ENCODE data around the gene C1orf198.
"Not testable (repeated sequence)": the region's sequence is repeated elsewhere in the genome, so short reads cannot be mapped to it uniquely, and the experiment has no call there.

C1orf198 gene

DNA sequence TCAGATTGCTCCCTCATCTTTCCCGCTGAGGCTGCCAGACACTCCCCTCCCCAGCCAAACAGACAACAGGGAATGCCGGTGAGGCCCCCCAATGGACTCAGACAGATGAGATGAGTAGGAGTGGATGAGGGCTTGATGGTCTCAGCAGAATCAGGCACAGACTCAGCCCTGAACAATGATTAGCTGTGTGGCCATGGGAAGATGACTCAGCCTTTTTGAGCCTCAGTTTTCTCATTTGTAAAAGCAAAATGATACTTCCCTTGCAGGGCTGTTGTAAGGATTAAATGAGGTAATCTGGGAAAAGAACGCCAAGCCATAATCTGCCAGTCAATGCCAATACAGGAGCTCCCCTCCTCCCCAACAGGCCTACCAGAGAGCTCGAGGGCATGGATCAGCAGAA, 12.4 kb downstream of the C1orf198 start:
- H3K9ac ChIP-seq (ENCODE audit: low read length), result no peak overlapping the region
- H3K4me3 ChIP-seq (ENCODE audit: low read length), result no peak overlapping the region
- no peak overlapping the region for H3K27ac ChIP-seq (ENCODE audit: low read depth, low read length)
- peaks cover 17% of the 10 kb centered on the region for H3K4me1 ChIP-seq (ENCODE audit: control insufficient read depth, insufficient read depth, low read length)
- peaks cover 4% of the 10 kb centered on the region for H3K36me3 ChIP-seq (ENCODE audit: control insufficient read depth, insufficient read depth, low read length)
- no peaks in the 10 kb centered on the region for H3K27me3 ChIP-seq (ENCODE audit: control insufficient read depth, insufficient read depth, low read length)

DNA sequence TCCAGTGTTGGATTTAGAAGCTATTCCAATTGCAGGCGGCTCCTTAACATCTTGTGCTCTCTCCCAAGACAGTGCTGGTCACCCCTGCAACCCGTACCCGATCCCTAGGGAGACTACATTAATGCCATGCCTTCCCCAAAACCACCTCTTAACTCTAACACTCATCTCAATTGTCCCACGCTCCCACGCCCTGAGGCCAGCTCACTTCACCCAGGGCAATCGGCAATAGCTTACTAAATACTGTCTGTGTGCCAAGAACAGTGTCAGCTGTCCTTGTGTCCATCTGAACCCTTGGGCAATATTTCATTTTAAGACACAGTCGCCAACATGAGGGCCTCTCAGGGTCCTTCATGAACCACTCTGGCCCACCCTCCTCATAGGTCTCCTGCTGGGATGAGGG, 13.9 kb downstream of the C1orf198 start:
- H3K27ac ChIP-seq (ENCODE audit: low read depth, low read length), result no peak overlapping the region
- no peaks in the 10 kb centered on the region for H3K27me3 ChIP-seq (ENCODE audit: control insufficient read depth, insufficient read depth, low read length)
- H3K36me3 ChIP-seq (ENCODE audit: control insufficient read depth, insufficient read depth, low read length), result peaks cover 4% of the 10 kb centered on the region
- peaks cover 20% of the 10 kb centered on the region for H3K4me1 ChIP-seq (ENCODE audit: control insufficient read depth, insufficient read depth, low read length)
- H3K9ac ChIP-seq (ENCODE audit: low read length), result no peak overlapping the region
- H3K4me3 ChIP-seq (ENCODE audit: low read length), result no peak overlapping the region

- H3K4me1 ChIP-seq (ENCODE audit: control insufficient read depth, insufficient read depth, low read length), result peaks cover 20% of the 10 kb centered on the region
- H3K27ac ChIP-seq (ENCODE audit: low read depth, low read length), result no peak overlapping the region
- no peaks in the 10 kb centered on the region for H3K27me3 ChIP-seq (ENCODE audit: control insufficient read depth, insufficient read depth, low read length)
Measured at GRCh38 chr1:230853731-230854130, 14.6 kb downstream of the C1orf198 start.

GRCh38 chr1:230852959-230853358, 15.4 kb downstream of the C1orf198 start:
- peaks cover 4% of the 10 kb centered on the region for H3K36me3 ChIP-seq (ENCODE audit: control insufficient read depth, insufficient read depth, low read length)
- H3K4me1 ChIP-seq (ENCODE audit: control insufficient read depth, insufficient read depth, low read length), result peaks cover 17% of the 10 kb centered on the region
- no peak overlapping the region for H3K9ac ChIP-seq (ENCODE audit: low read length)
- H3K4me3 ChIP-seq (ENCODE audit: low read length), result no peak overlapping the region
- H3K27ac ChIP-seq (ENCODE audit: low read depth, low read length), result no peak overlapping the region
- no peaks in the 10 kb centered on the region for H3K27me3 ChIP-seq (ENCODE audit: control insufficient read depth, insufficient read depth, low read length)

More at GRCh38 chr1:230853731-230854130, 14.6 kb downstream of the C1orf198 start:
- peaks cover 4% of the 10 kb centered on the region for H3K36me3 ChIP-seq (ENCODE audit: control insufficient read depth, insufficient read depth, low read length)
- H3K9ac ChIP-seq (ENCODE audit: low read length), result no peak overlapping the region
- no peak overlapping the region for H3K4me3 ChIP-seq (ENCODE audit: low read length)

DNA sequence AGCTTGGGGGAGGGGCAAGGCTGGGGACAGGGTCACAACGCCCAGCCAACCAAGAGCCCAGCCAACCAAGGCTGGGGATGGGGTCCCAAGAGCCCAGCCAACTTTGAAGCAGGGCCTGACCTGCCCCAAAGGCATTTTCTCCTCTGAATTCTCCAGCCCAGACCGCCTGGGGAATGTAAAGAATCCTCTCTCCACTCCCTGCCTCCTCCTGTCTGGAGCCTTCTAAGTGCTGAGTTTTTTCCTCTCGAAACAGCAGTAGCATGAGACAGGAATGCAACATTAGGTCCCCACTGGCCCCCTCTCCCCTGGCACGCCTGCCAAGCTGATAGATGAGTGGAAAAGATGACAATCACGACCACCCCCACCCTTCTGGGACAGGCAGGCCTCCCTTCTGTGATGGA, 17.0 kb downstream of the C1orf198 start:
- Histone ChIP-seq H3K4me1 (ENCODE audit: control insufficient read depth, insufficient read depth, low read length) (peaks cover 5% of the 10 kb centered on the region), H3K36me3 (ENCODE audit: control insufficient read depth, insufficient read depth, low read length) (peaks cover 4% of the 10 kb centered on the region), H3K27me3 (ENCODE audit: control insufficient read depth, insufficient read depth, low read length) (no peaks in the 10 kb centered on the region), H3K9ac (ENCODE audit: low read length) (no peak overlapping the region), H3K4me3 (ENCODE audit: low read length) (no peak overlapping the region), H3K27ac (ENCODE audit: low read depth, low read length) (no peak overlapping the region)

- Histone ChIP-seq H3K4me1 (ENCODE audit: control insufficient read depth, insufficient read depth, low read length) (peaks cover 5% of the 10 kb centered on the region), H3K36me3 (ENCODE audit: control insufficient read depth, insufficient read depth, low read length) (peaks cover 4% of the 10 kb centered on the region), H3K27me3 (ENCODE audit: control insufficient read depth, insufficient read depth, low read length) (no peaks in the 10 kb centered on the region), H3K4me3 (ENCODE audit: low read length) (no peak overlapping the region), H3K9ac (ENCODE audit: low read length) (no peak overlapping the region), H3K27ac (ENCODE audit: low read depth, low read length) (no peak overlapping the region)
Measured at GRCh38 chr1:230850547-230850946, 17.8 kb downstream of the C1orf198 start.

DNA sequence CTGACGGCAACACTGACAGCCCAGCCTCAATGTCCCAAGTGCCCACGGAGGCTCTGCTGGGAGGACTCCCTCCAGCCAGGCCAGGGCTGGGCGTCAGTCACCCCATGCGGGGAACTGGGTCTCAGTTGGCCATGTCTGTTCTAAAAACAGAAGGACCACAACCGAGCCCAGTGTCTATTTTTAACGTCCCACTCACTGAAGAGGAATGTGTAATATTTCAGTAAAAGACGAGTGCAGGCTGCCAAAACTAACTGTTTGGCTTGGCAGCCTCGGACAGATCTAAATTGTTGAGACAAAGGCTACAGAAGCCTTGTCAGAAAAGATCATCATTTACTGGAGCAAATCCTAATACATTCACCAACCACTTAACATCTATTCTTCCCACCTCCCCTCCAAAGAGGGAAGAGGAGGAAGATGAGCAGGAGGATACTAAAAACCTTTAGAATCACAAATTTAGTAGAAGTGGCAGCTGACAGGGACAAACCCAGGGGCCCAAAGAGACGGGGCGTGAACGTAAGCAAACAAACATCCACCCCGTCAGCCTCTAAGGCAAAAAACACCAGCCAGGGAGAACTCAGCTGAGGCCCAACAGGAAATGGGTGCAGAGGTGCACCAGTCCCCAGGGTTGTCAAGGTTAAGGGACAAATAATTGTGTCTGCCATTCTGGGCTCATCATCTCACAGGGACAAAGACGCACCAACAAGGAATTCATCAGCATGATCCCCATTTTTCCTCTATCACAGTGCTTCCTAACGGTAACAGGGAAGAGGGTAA, 18.7 kb downstream of the C1orf198 start:
- Histone ChIP-seq H3K4me3 (ENCODE audit: low read length) (no peak overlapping the region), H3K9ac (ENCODE audit: low read length) (no peak overlapping the region), H3K4me1 (ENCODE audit: control insufficient read depth, insufficient read depth, low read length) (peaks cover 5% of the 10 kb centered on the region), H3K27me3 (ENCODE audit: control insufficient read depth, insufficient read depth, low read length) (no peaks in the 10 kb centered on the region), H3K27ac (ENCODE audit: low read depth, low read length) (peak overlapping the region; percentile 56), H3K36me3 (ENCODE audit: control insufficient read depth, insufficient read depth, low read length) (peaks cover 4% of the 10 kb centered on the region)

DNA sequence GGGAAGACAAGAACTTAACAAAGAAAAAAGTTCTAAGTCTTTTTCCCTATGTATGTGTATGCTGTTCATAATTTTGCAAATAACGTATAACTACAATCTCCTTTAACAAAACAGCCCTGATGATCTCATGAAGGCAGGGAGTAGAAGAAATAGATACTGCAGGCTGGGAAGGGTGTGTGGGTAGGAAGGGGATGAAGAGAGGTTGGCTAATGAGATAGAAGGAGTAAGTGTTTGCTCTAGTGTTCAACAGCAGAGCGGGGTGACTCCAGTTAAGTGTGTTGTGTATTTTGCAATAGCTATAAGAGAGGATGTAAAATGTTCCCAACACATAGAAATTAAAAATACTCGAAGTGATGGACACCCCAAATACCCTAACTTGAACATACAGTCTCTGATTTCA, 20.1 kb downstream of the C1orf198 start:
- peaks cover 8% of the 10 kb centered on the region for H3K36me3 ChIP-seq (ENCODE audit: control insufficient read depth, insufficient read depth, low read length)
- no peak overlapping the region for H3K27ac ChIP-seq (ENCODE audit: low read depth, low read length)
- no peak overlapping the region for H3K4me3 ChIP-seq (ENCODE audit: low read length)
- H3K4me1 ChIP-seq (ENCODE audit: control insufficient read depth, insufficient read depth, low read length), result peaks cover 5% of the 10 kb centered on the region
- H3K9ac ChIP-seq (ENCODE audit: low read length), result no peak overlapping the region
- no peaks in the 10 kb centered on the region for H3K27me3 ChIP-seq (ENCODE audit: control insufficient read depth, insufficient read depth, low read length)

DNA sequence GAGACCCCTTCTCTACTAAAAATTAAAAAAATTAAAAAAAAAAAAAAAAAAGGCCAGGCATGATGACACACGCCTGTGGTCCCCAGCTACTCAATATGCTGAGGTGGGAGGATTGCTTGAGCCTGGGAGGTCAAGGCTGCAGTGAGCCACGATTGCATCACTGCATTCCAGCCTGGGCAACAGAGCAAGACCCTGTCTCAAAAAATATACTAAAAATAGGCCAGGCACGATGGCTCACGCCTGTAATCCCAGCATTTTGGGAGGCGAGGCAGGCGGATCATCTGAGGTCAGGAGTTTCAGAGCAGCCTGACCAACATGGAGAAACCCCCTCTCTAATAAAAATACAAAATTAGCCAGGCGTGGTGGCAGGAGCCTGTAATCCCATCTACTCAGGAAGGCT, 23.1 kb downstream of the C1orf198 start:
- peaks cover 10% of the 10 kb centered on the region for H3K36me3 ChIP-seq (ENCODE audit: control insufficient read depth, insufficient read depth, low read length)
- H3K27ac ChIP-seq (ENCODE audit: low read depth, low read length), result not testable (repeated sequence)

DNA sequence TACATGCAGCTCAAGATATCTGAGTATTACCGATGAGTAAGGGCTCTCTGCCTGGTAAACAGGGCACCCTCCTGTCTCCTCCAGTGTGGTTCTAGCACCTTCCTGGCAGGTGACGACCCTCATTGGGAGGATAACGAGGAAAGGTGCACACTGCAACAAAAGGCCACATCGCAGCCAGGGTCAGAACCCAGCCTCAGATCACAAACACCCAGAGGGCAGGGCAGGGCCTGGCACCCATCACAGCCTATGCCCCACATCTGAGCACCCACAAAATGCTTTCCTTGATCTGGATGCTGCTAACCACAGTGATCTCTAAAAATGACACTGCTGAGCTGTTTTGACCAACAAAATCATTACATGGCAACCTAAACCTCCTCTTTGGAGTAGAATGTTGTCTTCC, 23.8 kb downstream of the C1orf198 start:
- Histone ChIP-seq H3K9ac (ENCODE audit: low read length) (no peak overlapping the region), H3K4me3 (ENCODE audit: low read length) (no peak overlapping the region), H3K4me1 (ENCODE audit: control insufficient read depth, insufficient read depth, low read length) (no peaks in the 10 kb centered on the region), H3K27me3 (ENCODE audit: control insufficient read depth, insufficient read depth, low read length) (no peaks in the 10 kb centered on the region), H3K27ac (ENCODE audit: low read depth, low read length) (no peak overlapping the region), H3K36me3 (ENCODE audit: control insufficient read depth, insufficient read depth, low read length) (peaks cover 10% of the 10 kb centered on the region)

More for the DNA sequence above, 23.1 kb downstream of the C1orf198 start:
- not testable (repeated sequence) for H3K4me1 ChIP-seq (ENCODE audit: control insufficient read depth, insufficient read depth, low read length); H3K4me3 ChIP-seq (ENCODE audit: low read length); H3K27me3 ChIP-seq (ENCODE audit: control insufficient read depth, insufficient read depth, low read length); H3K9ac ChIP-seq (ENCODE audit: low read length)

DNA sequence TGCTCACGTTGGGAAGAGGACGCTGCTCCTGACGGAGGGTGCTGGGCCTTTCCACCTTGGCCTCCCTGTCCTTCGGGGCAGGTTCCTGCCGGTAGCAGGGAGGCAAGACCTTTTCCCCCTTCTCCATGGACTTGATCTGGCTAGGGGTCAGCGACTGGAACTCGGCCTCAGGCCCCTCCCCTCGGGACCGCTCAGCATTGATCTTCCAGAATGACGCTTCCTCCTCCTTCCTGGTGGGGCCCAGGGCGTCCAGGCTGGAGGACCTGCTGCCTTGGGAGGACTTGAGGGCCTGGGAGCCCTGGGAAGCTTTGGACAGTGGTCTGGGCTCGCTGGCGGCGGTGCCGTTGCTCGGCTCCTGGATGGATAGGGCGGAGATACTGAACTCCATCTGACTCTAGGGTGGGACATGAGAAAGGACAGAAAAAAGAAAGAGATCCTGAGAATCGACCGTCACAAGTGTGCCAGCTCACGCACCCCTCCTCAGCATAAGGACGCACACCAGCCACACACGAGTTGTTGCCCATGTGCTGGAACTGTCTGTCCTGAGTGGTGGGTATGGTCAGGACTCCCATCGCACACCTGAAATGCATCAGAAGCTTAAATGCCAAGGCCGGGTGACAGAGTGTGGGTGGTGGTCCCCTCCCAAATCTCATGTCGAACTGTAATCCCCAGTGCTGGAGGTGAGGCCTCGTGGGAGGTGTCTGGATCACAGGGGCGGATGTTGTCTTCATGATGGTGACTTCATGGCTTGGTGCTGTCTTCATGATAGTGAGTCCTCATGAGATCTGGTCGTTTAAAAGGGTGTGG, 24.6 kb downstream of the C1orf198 start:
- peaks cover 12% of the 10 kb centered on the region for H3K36me3 ChIP-seq (ENCODE audit: control insufficient read depth, insufficient read depth, low read length)
- no peaks in the 10 kb centered on the region for H3K27me3 ChIP-seq (ENCODE audit: control insufficient read depth, insufficient read depth, low read length)
- no peaks in the 10 kb centered on the region for H3K4me1 ChIP-seq (ENCODE audit: control insufficient read depth, insufficient read depth, low read length)
- H3K9ac ChIP-seq (ENCODE audit: low read length), result no peak overlapping the region
- no peak overlapping the region for H3K27ac ChIP-seq (ENCODE audit: low read depth, low read length)
- H3K4me3 ChIP-seq (ENCODE audit: low read length), result no peak overlapping the region

- Histone ChIP-seq H3K27ac (ENCODE audit: low read depth, low read length) (no peak overlapping the region), H3K4me1 (ENCODE audit: control insufficient read depth, insufficient read depth, low read length) (no peaks in the 10 kb centered on the region), H3K9ac (ENCODE audit: low read length) (no peak overlapping the region), H3K36me3 (ENCODE audit: control insufficient read depth, insufficient read depth, low read length) (peaks cover 18% of the 10 kb centered on the region), H3K4me3 (ENCODE audit: low read length) (no peak overlapping the region), H3K27me3 (ENCODE audit: control insufficient read depth, insufficient read depth, low read length) (no peaks in the 10 kb centered on the region)
Measured at GRCh38 chr1:230842801-230843200, 25.5 kb downstream of the C1orf198 start.

Data from rectal smooth muscle tissue (tissue), 1 donor.